Measurements from ENCODE around the gene ABCA13.

The ABCA13 gene

GRCh38 chr7:48296966-48297365 is 125.7 kb downstream of the ABCA13 start:
- in situ Hi-C loops (cut with HindIII; ENCODE audit: low sequenced_read_pairs), result no loop called here

- in situ Hi-C loops (cut with HindIII; ENCODE audit: low sequenced_read_pairs), result no loop called here
Observed at GRCh38 chr7:48298779-48299178, 127.5 kb downstream of the ABCA13 start.

GRCh38 chr7:48299580-48300169 is 128.4 kb downstream of the ABCA13 start:
- in situ Hi-C loops (cut with HindIII; ENCODE audit: low sequenced_read_pairs), result no loop called here

GRCh38 chr7:48300301-48300700 is 129.0 kb downstream of the ABCA13 start:
- in situ Hi-C loops (cut with HindIII; ENCODE audit: low sequenced_read_pairs), result no loop called here

GRCh38 chr7:48301201-48301600 is 129.9 kb downstream of the ABCA13 start:
- in situ Hi-C loops (cut with HindIII; ENCODE audit: low sequenced_read_pairs), result no loop called here

GRCh38 chr7:48304641-48305040 is 133.4 kb downstream of the ABCA13 start:
- in situ Hi-C loops (cut with HindIII; ENCODE audit: low sequenced_read_pairs), result no loop called here

GRCh38 chr7:48305661-48306060 is 134.4 kb downstream of the ABCA13 start:
- in situ Hi-C loops (cut with HindIII; ENCODE audit: low sequenced_read_pairs), result no loop called here

GRCh38 chr7:48307041-48307714 is 135.9 kb downstream of the ABCA13 start:
- in situ Hi-C loops (cut with HindIII; ENCODE audit: low sequenced_read_pairs), result no loop called here

- in situ Hi-C loops (cut with HindIII; ENCODE audit: low sequenced_read_pairs), result no loop called here
Observed at GRCh38 chr7:48309720-48310119, 138.5 kb downstream of the ABCA13 start.

- in situ Hi-C loops (cut with HindIII; ENCODE audit: low sequenced_read_pairs), result no loop called here
Observed at GRCh38 chr7:48311464-48312100, 140.3 kb downstream of the ABCA13 start.

- in situ Hi-C loops (cut with HindIII; ENCODE audit: low sequenced_read_pairs), result no loop called here
Observed at GRCh38 chr7:48312151-48312550, 140.9 kb downstream of the ABCA13 start.

GRCh38 chr7:48316768-48317167 is 145.5 kb downstream of the ABCA13 start:
- in situ Hi-C loops (cut with HindIII; ENCODE audit: low sequenced_read_pairs), result no loop called here

- in situ Hi-C loops (cut with HindIII; ENCODE audit: low sequenced_read_pairs), result no loop called here
Observed at GRCh38 chr7:48317360-48317759, 146.1 kb downstream of the ABCA13 start.

GRCh38 chr7:48321319-48322010 is 150.2 kb downstream of the ABCA13 start:
- in situ Hi-C loops (cut with HindIII; ENCODE audit: low sequenced_read_pairs), result loop anchor here (5.0 kb wide), 1 partner anchor 91 kb away; no protein-coding TSS in a partner anchor

- in situ Hi-C loops (cut with HindIII; ENCODE audit: low sequenced_read_pairs), result no loop called here
Observed at GRCh38 chr7:48337012-48337621, 165.9 kb downstream of the ABCA13 start.

- in situ Hi-C loops (cut with HindIII; ENCODE audit: low sequenced_read_pairs), result no loop called here
Observed at GRCh38 chr7:48337781-48338180, 166.5 kb downstream of the ABCA13 start.

- in situ Hi-C loops (cut with HindIII; ENCODE audit: low sequenced_read_pairs), result no loop called here
Observed at GRCh38 chr7:48347230-48347825, 176.1 kb downstream of the ABCA13 start.

GRCh38 chr7:48350515-48350914 is 179.3 kb downstream of the ABCA13 start:
- in situ Hi-C loops (cut with HindIII; ENCODE audit: low sequenced_read_pairs), result no loop called here

GRCh38 chr7:48351900-48352299 is 180.6 kb downstream of the ABCA13 start:
- in situ Hi-C loops (cut with HindIII; ENCODE audit: low sequenced_read_pairs), result no loop called here

- in situ Hi-C loops (cut with HindIII; ENCODE audit: low sequenced_read_pairs), result no loop called here
Observed at GRCh38 chr7:48355346-48355745, 184.1 kb downstream of the ABCA13 start.

GRCh38 chr7:48360574-48360973 is 189.3 kb downstream of the ABCA13 start:
- in situ Hi-C loops (cut with HindIII; ENCODE audit: low sequenced_read_pairs), result no loop called here

Measured in DLD1 (cell line).